Osteocyte (in vitro differentiated cells): ENCODE data around the gene STK32A. TPM values are rescaled to one million over a fixed set of nuclear protein-coding genes. Genes with fewer than 3 reads are reported as not detected.

ENCODE experiments used
- DNase-seq: peaks from one replicate; pipeline ENCODE4 v3.0.0; 2021; ENCODE audit warnings: mixed read lengths; ENCODE audit not compliant: unreplicated experiment; ENCODE audit errors: extremely low spot score
- H3K27ac Mint-ChIP-seq: one replicate; pipeline ENCODE4 v1.8.0; 2021; ENCODE audit warnings: mild to moderate bottlenecking, mixed read lengths; ENCODE audit not compliant: unreplicated experiment
- H3K27me3 Mint-ChIP-seq: one replicate; pipeline ENCODE4 v1.8.0; 2021; ENCODE audit warnings: mixed read lengths; ENCODE audit not compliant: unreplicated experiment
- H3K36me3 Mint-ChIP-seq: one replicate; pipeline ENCODE4 v1.8.0; 2021; ENCODE audit warnings: mixed read lengths; ENCODE audit not compliant: unreplicated experiment
- H3K4me1 Mint-ChIP-seq: one replicate; pipeline ENCODE4 v1.8.0; 2021; ENCODE audit warnings: mixed read lengths; ENCODE audit not compliant: unreplicated experiment
- H3K4me3 Mint-ChIP-seq: one replicate; pipeline ENCODE4 v1.8.0; 2021; ENCODE audit warnings: mild to moderate bottlenecking, moderate library complexity, mixed read lengths; ENCODE audit not compliant: unreplicated experiment
- H3K9me3 Mint-ChIP-seq: one replicate; pipeline ENCODE4 v1.8.0; 2021; ENCODE audit warnings: mixed read lengths; ENCODE audit not compliant: unreplicated experiment
- CTCF ChIP-seq: fragments of 200-600 bp; sonication (generic); IDR thresholded peaks from 2 replicates; pipeline ENCODE4 v1.5.0; 2021; ENCODE audit warnings: antibody characterized with exemption, mild to moderate bottlenecking, moderate library complexity
- total RNA-seq: library from RNA; stranded (reverse); gene quantifications from 2 replicates; pipeline ENCODE4 v1.2.1, GENCODE V29; 2021

STK32A gene
- total RNA-seq, 1 donor from 2014 or later, result not detected

- no peaks in the 10 kb centered on the region for H3K36me3 Mint-ChIP-seq
- no peak for DNase-seq
- no peak overlapping the region for H3K27ac Mint-ChIP-seq
- no peaks in the 10 kb centered on the region for H3K4me1 Mint-ChIP-seq
- peaks cover 34% of the 10 kb centered on the region for H3K27me3 Mint-ChIP-seq
- H3K9me3 Mint-ChIP-seq, result no peaks in the 10 kb centered on the region
- TF ChIP-seq CTCF, result no peak
- no peak overlapping the region for H3K4me3 Mint-ChIP-seq
Measured at GRCh38 chr5:147348451-147348850, 113.6 kb downstream of the STK32A start.

GRCh38 chr5:147349241-147349640 lies 114.4 kb downstream of the STK32A start:
- no peaks in the 10 kb centered on the region for H3K9me3 Mint-ChIP-seq
- no peaks in the 10 kb centered on the region for H3K36me3 Mint-ChIP-seq
- H3K4me1 Mint-ChIP-seq, result no peaks in the 10 kb centered on the region
- TF ChIP-seq CTCF, result no peak
- H3K4me3 Mint-ChIP-seq, result no peak overlapping the region
- no peak overlapping the region for H3K27ac Mint-ChIP-seq
- H3K27me3 Mint-ChIP-seq, result peaks cover 38% of the 10 kb centered on the region
- DNase-seq, result no peak

GRCh38 chr5:147359101-147359500 lies 124.3 kb downstream of the STK32A start:
- H3K27me3 Mint-ChIP-seq, result peaks cover 36% of the 10 kb centered on the region
- no peaks in the 10 kb centered on the region for H3K9me3 Mint-ChIP-seq
- H3K36me3 Mint-ChIP-seq, result no peaks in the 10 kb centered on the region
- H3K4me1 Mint-ChIP-seq, result peaks cover 3% of the 10 kb centered on the region
- no peak for TF ChIP-seq CTCF
- no peak overlapping the region for H3K4me3 Mint-ChIP-seq
- no peak overlapping the region for H3K27ac Mint-ChIP-seq
- no peak for DNase-seq

- H3K27me3 Mint-ChIP-seq, result peaks cover 35% of the 10 kb centered on the region
- DNase-seq, result no peak
- TF ChIP-seq CTCF, result no peak
- H3K9me3 Mint-ChIP-seq, result no peaks in the 10 kb centered on the region
- no peaks in the 10 kb centered on the region for H3K36me3 Mint-ChIP-seq
- H3K4me1 Mint-ChIP-seq, result peaks cover 3% of the 10 kb centered on the region
- H3K27ac Mint-ChIP-seq, result no peak overlapping the region
- no peak overlapping the region for H3K4me3 Mint-ChIP-seq
Measured at GRCh38 chr5:147359581-147359980, 124.8 kb downstream of the STK32A start.

GRCh38 chr5:147360816-147361215 lies 126.0 kb downstream of the STK32A start:
- Mint-ChIP-seq H3K27ac (no peak overlapping the region), H3K4me3 (no peak overlapping the region), H3K4me1 (peaks cover 3% of the 10 kb centered on the region), H3K36me3 (no peaks in the 10 kb centered on the region), H3K27me3 (peaks cover 42% of the 10 kb centered on the region), H3K9me3 (no peaks in the 10 kb centered on the region)
- TF ChIP-seq CTCF, result no peak
- no peak for DNase-seq
